K562 (cell line): ENCODE results near the gene GAS2L2. TPM values are rescaled to one million over a fixed set of nuclear protein-coding genes. Genes with fewer than 3 reads are reported as not detected.

Source experiments
- DMBX1 ChIP-seq: fragments of 250-450 bp; sonication (Bioruptor Pico); IDR thresholded peaks from 2 replicates; pipeline ENCODE4 v1.8.0; 2022; ENCODE audit warnings: inconsistent platforms, mild to moderate bottlenecking, moderate library complexity, borderline replicate concordance
- NR1H2 ChIP-seq: sonication (generic); formaldehyde crosslinking; IDR thresholded peaks from 2 replicates; pipeline ENCODE4 v1.4.0; 2020; ENCODE audit warnings: mild to moderate bottlenecking, missing genetic modification reagents
- TAF9B ChIP-seq: fragments of 450-650 bp; IDR thresholded peaks from 2 replicates; pipeline ENCODE4 v1.6.1; 2018; ENCODE audit warnings: mild to moderate bottlenecking; ENCODE audit not compliant: partially characterized antibody
- USF1 ChIP-seq: sonication (generic); formaldehyde crosslinking; IDR thresholded peaks from 2 replicates; pipeline ENCODE4 v1.9.0; 2022; ENCODE audit warnings: mild to moderate bottlenecking, missing genetic modification reagents
- ZBTB17 ChIP-seq: fragments of 450-650 bp; formaldehyde crosslinking; IDR thresholded peaks from 2 replicates; pipeline ENCODE4 v1.4.0; 2020; ENCODE audit warnings: mild to moderate bottlenecking
- polyA plus RNA-seq, 8 experiments: library from polyadenylated mRNA; depleted of rRNA in 4 of 8; stranded (reverse) in 5 of 8; unstranded in 3 of 8; fragments of >200 nt; fragmentation: Nextera tagmentation in 2 of 8; fragmentation: Illumina TruSeq in 1 of 8; extraction: Ambion mirVana in 2 of 8; extraction: Trizol in 1 of 8; gene quantifications; 2 replicates each; pipeline versions ENCODE4 v1.2.1 to v1.2.3, GENCODE V29; 2011 to 2014; ENCODE audit warnings: inconsistent platforms in 1 of 8, missing spikeins in 1 of 8
- total RNA-seq, 7 experiments: library from RNA; depleted of rRNA in 6 of 7; stranded (reverse); fragments of >200 nt in 6 of 7; fragmentation: Illumina TruSeq in 2 of 7; extraction: Trizol in 2 of 7; gene quantifications; 2 replicates each; pipeline versions ENCODE4 v1.2.1 to v1.2.3, GENCODE V29; 2011 to 2021; ENCODE audit warnings: low replicate concordance in 1 of 7
- TF ChIP-seq, protein P1 (sequence below): fragments of 450-650 bp; IDR thresholded peaks from 2 replicates; pipeline ENCODE4 v1.6.1; 2016; ENCODE audit warnings: mild to moderate bottlenecking, moderate library complexity
- TF ChIP-seq, protein P2 (sequence below): fragments of 450-650 bp; formaldehyde crosslinking; IDR thresholded peaks from 2 replicates; pipeline ENCODE4 v1.4.0; 2020; ENCODE audit warnings: mild to moderate bottlenecking, moderate library complexity
- TF ChIP-seq, protein P3 (sequence below): sonication (generic); formaldehyde crosslinking; IDR thresholded peaks from 2 replicates; pipeline ENCODE4 v1.8.0; 2023; ENCODE audit warnings: missing genetic modification reagents, mild to moderate bottlenecking, borderline replicate concordance

GAS2L2 gene
- total and polyA plus RNA-seq, 9 of the 15 experiments (the other 6 are each of a cell fraction or from before 2014, with no cell fraction given) = not detected

DNA sequence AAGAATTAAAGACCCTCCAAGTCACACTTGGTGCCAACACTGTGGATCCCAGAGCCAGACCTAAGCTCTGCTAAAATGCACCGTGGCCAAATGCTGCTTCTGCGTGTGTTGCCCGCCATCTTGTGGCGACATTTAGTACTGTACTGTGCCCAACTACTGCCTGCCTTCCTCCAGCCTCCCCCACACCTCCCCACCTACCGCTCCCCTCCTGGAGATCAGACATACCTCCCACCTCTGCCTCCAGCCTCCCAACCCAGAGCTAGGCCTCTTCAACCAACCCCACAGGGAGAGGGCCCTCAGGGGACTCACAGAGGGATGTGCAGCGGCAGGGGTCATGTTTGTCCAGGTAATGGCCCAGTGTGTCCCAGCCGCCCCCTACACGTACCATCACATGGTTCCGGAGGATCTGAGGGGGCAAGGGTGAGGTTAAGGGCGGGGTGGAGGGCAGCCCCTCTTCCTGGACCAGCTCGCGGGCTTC lies 5.5 kb downstream of the GAS2L2 start (continued):
- TF ChIP-seq, protein P1, sequence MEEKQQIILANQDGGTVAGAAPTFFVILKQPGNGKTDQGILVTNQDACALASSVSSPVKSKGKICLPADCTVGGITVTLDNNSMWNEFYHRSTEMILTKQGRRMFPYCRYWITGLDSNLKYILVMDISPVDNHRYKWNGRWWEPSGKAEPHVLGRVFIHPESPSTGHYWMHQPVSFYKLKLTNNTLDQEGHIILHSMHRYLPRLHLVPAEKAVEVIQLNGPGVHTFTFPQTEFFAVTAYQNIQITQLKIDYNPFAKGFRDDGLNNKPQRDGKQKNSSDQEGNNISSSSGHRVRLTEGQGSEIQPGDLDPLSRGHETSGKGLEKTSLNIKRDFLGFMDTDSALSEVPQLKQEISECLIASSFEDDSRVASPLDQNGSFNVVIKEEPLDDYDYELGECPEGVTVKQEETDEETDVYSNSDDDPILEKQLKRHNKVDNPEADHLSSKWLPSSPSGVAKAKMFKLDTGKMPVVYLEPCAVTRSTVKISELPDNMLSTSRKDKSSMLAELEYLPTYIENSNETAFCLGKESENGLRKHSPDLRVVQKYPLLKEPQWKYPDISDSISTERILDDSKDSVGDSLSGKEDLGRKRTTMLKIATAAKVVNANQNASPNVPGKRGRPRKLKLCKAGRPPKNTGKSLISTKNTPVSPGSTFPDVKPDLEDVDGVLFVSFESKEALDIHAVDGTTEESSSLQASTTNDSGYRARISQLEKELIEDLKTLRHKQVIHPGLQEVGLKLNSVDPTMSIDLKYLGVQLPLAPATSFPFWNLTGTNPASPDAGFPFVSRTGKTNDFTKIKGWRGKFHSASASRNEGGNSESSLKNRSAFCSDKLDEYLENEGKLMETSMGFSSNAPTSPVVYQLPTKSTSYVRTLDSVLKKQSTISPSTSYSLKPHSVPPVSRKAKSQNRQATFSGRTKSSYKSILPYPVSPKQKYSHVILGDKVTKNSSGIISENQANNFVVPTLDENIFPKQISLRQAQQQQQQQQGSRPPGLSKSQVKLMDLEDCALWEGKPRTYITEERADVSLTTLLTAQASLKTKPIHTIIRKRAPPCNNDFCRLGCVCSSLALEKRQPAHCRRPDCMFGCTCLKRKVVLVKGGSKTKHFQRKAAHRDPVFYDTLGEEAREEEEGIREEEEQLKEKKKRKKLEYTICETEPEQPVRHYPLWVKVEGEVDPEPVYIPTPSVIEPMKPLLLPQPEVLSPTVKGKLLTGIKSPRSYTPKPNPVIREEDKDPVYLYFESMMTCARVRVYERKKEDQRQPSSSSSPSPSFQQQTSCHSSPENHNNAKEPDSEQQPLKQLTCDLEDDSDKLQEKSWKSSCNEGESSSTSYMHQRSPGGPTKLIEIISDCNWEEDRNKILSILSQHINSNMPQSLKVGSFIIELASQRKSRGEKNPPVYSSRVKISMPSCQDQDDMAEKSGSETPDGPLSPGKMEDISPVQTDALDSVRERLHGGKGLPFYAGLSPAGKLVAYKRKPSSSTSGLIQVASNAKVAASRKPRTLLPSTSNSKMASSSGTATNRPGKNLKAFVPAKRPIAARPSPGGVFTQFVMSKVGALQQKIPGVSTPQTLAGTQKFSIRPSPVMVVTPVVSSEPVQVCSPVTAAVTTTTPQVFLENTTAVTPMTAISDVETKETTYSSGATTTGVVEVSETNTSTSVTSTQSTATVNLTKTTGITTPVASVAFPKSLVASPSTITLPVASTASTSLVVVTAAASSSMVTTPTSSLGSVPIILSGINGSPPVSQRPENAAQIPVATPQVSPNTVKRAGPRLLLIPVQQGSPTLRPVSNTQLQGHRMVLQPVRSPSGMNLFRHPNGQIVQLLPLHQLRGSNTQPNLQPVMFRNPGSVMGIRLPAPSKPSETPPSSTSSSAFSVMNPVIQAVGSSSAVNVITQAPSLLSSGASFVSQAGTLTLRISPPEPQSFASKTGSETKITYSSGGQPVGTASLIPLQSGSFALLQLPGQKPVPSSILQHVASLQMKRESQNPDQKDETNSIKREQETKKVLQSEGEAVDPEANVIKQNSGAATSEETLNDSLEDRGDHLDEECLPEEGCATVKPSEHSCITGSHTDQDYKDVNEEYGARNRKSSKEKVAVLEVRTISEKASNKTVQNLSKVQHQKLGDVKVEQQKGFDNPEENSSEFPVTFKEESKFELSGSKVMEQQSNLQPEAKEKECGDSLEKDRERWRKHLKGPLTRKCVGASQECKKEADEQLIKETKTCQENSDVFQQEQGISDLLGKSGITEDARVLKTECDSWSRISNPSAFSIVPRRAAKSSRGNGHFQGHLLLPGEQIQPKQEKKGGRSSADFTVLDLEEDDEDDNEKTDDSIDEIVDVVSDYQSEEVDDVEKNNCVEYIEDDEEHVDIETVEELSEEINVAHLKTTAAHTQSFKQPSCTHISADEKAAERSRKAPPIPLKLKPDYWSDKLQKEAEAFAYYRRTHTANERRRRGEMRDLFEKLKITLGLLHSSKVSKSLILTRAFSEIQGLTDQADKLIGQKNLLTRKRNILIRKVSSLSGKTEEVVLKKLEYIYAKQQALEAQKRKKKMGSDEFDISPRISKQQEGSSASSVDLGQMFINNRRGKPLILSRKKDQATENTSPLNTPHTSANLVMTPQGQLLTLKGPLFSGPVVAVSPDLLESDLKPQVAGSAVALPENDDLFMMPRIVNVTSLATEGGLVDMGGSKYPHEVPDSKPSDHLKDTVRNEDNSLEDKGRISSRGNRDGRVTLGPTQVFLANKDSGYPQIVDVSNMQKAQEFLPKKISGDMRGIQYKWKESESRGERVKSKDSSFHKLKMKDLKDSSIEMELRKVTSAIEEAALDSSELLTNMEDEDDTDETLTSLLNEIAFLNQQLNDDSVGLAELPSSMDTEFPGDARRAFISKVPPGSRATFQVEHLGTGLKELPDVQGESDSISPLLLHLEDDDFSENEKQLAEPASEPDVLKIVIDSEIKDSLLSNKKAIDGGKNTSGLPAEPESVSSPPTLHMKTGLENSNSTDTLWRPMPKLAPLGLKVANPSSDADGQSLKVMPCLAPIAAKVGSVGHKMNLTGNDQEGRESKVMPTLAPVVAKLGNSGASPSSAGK = no peak
- no peak for TF ChIP-seq USF1
- no peak for TF ChIP-seq TAF9B
- TF ChIP-seq, protein P2, sequence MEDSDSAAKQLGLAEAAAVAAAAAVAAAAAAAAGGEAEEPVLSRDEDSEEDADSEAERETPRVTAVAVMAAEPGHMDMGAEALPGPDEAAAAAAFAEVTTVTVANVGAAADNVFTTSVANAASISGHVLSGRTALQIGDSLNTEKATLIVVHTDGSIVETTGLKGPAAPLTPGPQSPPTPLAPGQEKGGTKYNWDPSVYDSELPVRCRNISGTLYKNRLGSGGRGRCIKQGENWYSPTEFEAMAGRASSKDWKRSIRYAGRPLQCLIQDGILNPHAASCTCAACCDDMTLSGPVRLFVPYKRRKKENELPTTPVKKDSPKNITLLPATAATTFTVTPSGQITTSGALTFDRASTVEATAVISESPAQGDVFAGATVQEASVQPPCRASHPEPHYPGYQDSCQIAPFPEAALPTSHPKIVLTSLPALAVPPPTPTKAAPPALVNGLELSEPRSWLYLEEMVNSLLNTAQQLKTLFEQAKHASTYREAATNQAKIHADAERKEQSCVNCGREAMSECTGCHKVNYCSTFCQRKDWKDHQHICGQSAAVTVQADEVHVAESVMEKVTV (CRISPR knock-in tag) = peak; percentile 62
- TF ChIP-seq ZBTB17 (CRISPR knock-in tag) = no peak
- no peak for TF ChIP-seq NR1H2 (CRISPR knock-in tag)
- TF ChIP-seq, protein P3, sequence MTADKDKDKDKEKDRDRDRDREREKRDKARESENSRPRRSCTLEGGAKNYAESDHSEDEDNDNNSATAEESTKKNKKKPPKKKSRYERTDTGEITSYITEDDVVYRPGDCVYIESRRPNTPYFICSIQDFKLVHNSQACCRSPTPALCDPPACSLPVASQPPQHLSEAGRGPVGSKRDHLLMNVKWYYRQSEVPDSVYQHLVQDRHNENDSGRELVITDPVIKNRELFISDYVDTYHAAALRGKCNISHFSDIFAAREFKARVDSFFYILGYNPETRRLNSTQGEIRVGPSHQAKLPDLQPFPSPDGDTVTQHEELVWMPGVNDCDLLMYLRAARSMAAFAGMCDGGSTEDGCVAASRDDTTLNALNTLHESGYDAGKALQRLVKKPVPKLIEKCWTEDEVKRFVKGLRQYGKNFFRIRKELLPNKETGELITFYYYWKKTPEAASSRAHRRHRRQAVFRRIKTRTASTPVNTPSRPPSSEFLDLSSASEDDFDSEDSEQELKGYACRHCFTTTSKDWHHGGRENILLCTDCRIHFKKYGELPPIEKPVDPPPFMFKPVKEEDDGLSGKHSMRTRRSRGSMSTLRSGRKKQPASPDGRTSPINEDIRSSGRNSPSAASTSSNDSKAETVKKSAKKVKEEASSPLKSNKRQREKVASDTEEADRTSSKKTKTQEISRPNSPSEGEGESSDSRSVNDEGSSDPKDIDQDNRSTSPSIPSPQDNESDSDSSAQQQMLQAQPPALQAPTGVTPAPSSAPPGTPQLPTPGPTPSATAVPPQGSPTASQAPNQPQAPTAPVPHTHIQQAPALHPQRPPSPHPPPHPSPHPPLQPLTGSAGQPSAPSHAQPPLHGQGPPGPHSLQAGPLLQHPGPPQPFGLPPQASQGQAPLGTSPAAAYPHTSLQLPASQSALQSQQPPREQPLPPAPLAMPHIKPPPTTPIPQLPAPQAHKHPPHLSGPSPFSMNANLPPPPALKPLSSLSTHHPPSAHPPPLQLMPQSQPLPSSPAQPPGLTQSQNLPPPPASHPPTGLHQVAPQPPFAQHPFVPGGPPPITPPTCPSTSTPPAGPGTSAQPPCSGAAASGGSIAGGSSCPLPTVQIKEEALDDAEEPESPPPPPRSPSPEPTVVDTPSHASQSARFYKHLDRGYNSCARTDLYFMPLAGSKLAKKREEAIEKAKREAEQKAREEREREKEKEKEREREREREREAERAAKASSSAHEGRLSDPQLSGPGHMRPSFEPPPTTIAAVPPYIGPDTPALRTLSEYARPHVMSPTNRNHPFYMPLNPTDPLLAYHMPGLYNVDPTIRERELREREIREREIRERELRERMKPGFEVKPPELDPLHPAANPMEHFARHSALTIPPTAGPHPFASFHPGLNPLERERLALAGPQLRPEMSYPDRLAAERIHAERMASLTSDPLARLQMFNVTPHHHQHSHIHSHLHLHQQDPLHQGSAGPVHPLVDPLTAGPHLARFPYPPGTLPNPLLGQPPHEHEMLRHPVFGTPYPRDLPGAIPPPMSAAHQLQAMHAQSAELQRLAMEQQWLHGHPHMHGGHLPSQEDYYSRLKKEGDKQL (CRISPR knock-in tag) = no peak
- no peak for TF ChIP-seq DMBX1
